NCI-H2107 treated with DMSO at 0.1 percent for 48 hours (cell line): ENCODE data around the gene OGG1.
"Not testable (repeated sequence)": the region's sequence is repeated elsewhere in the genome, so short reads cannot be mapped to it uniquely, and the experiment has no call there.

Experiments
- DNase-seq: peaks from one replicate; lab custom pipeline; 2025; ENCODE audit not compliant: unreplicated experiment; lab: John Stamatoyannopoulos, UW

OGG1 gene

DNA sequence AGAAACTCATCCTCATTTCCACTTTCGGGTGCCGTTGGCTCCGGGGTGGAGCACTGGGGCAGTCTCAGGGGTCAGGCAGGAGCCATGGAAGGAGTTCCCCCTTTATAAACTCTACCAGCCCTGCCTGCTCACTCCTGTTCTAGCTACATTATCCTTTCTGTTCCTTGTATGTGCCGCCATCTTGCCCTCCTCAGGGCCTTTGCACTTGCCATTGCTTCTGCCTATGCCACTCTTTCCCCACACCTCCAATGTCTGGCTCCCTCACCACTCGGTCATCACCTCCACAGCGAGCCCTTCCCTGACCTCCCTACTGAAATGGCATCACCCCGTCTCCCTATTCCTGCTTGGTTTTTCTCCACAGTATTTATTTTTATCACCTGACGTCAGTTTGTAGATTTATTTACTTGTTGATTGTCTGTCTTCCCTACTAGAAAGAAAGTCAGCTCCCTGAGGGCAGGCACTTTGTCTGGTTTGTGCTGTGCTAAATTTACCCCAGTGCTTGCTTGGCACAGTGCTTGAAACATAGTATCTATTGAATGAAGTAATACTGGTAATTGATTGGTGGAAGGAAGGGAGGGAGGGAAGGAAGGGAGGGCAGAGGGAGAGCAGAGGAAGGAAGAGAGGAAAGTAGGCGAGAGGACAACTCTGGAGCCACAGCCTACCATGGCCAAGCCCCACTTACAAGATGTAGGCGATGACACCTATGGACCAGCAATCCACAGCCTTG is 11.2 kb downstream of the OGG1 start:
- DNase-seq = no peak

DNA sequence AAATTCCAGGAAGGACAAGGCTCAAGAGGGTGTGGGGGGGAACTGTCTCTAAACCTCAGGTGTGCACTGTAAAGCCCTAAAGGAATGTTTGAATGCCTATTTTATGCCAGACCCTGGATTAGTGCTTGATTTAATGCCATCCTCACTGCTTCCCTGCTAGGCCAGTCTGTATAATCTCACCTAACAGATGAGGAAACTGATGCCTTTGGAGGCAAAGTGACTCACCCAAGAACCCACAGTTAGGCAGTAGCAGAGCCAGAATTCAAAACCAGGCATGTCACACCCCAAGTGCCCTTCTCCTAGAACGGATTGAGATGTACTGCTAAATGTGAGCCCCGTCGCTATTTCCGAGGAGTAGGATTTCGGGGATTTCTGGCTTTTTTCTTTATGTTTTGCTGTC is 12.2 kb downstream of the OGG1 start:
- no peak for DNase-seq

DNA sequence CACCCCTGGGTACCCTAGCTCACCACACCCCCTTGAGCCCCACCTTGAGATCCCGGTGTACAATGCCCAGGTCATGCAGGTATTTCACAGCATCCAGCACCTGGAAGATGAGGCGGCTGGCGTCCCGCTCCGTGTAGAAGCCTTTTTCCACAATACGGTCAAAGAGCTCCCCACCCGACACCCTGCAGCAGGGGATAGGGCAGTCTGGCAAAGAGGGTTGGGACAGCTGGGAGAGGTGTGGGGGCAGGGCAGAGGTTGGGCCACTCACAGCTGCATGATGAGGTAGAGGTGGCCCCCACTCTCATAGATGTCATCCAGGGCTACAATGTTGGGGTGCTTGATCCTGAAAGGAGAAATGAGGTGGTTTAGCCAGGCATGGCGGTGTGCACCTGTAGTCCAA is 13.1 kb downstream of the OGG1 start:
- DNase-seq = no peak

DNA sequence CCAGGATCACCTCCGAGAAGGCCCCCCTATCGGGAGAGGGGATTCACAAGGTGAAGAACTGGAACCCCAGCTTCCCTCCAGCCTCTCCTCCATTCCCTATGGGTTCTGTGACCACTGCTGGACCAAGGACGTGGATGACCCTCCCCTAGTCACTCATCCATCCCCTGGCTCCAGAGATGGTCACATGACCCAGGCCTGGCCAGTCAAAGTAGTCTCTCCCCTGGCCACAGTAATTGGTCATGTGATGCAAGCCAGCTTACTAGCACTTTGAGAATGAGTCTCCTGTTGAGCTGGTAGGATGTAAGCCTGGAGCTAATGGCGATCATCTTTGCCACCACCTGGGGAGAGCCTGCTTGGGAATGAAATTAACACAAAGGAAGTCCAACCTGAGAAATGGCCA is 16.1 kb downstream of the OGG1 start:
- DNase-seq = no peak

DNA sequence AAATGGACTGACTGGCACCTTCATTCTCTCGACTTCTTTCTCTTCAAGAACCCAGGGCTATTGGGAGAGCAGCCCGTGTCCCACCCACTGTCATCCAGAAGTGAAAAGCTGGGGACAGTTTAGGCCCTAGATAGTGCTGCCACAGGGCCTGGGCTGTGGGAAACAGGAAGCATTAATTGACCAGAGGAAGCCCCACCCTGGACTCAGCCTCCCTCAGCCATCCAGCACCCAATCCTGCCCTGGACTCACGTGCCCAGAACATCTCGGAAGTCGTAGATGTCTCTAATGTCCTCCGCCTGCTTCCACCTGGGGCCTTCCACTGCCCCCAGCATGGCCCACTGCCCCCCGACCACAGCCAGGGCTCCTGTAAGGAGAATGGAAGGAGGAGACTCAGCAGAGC is 17.7 kb downstream of the OGG1 start:
- no peak for DNase-seq

DNA sequence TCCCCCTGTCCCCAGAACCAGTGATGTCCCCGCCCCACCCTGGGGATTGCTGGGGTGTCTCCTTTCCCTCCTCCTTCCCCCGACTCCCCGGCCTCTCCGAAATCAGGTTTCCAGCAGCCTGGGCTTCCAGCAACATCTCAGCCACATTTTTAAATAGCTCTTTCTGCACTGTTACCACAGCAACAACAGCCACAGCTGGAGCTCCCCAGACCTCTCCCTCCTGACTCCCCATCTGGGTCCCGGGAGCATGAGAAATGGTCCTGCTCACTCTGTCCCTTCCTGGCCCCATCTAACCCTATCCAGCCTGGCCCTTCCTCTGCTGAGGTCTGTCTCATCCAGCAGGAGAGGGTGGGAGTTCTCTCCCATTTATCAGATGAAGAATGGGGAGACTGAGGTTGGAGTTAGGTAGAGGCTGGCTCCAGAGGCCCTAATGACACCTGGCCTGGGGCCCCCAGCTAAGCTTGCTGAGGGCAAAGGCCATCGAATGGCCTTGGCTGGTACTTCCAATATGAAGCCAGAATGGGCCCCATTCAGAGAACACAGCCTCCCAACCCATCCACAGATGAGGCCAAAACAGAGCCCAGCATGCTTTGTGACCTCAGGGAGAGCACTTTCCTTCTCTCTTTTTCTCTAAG is 18.5 kb downstream of the OGG1 start:
- DNase-seq = no peak

DNA sequence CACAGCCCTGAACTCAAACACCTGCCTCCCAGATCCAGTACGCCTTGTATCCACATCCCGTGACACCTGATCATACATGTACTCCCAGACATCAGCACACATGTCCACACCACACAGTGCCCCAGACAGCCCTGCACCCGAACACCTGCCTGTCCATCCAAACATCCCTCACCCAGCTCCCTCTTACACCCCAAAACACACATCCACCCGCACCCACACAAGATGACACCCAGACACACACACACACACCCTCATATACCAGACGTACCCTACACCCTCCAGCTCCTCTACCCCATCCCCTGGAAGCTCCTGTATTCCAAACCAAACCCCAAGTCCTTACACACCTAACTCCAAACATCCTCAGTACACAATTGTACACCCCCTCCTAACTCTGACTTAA is 19.3 kb downstream of the OGG1 start:
- DNase-seq = no peak

DNA sequence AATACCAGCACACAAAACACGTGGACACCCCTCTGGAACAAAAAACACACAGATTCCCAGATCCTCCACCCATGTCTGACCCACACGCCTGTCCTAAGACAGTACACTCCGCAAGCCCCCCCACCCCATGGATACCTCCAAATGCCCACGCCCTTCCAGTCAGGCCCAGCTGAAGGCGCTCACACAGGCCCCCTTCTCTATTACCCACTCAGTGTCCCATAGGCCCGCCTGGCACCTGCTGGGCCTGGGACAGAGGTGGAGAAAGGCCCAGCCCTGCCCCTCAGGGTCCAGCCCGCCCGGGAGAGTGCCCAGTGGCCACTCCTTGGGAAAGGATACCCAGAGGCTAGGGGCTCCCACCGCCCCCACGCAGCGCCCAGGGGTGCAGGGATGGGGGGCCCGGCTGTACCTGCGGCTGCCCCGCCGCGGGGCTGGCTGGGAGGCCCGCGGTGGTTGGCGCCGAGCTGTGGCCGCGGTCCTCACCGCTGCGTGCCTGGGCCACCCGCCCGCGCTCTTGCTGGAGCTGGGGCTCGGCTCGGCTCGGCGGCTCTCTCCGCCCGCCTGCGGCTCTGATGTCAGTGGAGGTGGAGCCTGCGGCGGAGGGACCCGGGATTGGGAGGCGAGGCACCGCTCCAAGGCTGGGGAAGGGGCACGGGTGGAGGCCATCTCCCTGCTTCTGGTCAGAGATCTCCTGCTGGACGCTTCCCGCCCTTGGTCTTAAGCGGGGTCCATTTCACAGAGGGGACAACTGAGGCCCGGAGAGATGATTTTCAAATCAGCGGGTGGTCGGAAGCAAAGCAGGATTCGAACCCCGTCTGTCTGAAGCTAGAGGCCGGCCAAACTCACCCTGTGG is 19.9 kb downstream of the OGG1 start, which contains the start of gene CAMK1:
Gene CAMK1, minus strand, starts transcription at position 522 of the 850 bp plus-strand sequence. CDS start 2,198 bp downstream, outside the sequence.
- DNase-seq = peak; percentile 4

DNA sequence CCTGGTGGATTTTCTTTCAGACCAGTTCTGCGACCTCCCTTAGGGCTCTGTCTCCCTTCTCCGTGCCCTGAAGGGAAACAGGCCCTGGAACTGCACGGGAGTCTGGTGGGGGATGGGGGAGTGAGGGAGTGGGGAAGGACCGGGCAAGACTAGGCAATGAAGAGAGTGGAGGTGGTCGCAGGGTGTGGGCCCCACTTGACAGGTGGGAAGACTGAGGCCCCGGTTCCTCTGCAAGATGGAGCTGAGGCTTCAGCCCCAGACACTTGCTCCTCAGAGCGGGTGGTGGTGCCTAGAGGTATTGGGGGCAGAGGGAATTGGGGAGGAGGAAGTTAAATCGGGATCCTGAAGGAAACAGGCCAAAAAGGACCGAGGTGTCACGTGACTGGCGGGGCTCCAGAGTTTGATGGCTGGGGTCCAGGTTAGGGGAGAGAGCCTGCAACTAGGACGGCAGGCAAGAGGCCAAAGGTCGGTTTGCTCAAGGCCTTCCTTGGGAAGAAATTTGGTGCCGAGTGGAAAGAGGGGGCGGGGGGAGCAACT is 20.6 kb downstream of the OGG1 start:
- DNase-seq = no peak

DNA sequence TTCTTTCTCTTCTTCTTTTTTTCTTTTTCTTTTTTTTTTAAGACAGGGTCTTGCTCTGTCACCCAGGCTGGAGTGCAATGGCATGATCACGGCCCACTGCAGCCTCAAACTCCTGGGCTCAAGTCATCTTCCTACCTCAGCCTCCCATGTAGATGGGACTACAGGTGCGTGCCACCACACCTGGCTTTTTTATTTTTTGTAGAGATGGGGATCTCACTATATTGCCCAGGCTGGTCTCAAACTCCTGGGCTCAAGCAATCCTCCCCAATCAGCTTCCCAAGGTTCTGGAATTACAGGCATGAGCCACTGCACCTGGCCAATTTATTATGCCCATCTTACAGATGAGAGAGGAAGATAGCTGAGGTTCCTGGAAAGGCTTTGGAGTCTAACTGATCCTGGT is 21.3 kb downstream of the OGG1 start:
- not testable (repeated sequence) for DNase-seq

DNA sequence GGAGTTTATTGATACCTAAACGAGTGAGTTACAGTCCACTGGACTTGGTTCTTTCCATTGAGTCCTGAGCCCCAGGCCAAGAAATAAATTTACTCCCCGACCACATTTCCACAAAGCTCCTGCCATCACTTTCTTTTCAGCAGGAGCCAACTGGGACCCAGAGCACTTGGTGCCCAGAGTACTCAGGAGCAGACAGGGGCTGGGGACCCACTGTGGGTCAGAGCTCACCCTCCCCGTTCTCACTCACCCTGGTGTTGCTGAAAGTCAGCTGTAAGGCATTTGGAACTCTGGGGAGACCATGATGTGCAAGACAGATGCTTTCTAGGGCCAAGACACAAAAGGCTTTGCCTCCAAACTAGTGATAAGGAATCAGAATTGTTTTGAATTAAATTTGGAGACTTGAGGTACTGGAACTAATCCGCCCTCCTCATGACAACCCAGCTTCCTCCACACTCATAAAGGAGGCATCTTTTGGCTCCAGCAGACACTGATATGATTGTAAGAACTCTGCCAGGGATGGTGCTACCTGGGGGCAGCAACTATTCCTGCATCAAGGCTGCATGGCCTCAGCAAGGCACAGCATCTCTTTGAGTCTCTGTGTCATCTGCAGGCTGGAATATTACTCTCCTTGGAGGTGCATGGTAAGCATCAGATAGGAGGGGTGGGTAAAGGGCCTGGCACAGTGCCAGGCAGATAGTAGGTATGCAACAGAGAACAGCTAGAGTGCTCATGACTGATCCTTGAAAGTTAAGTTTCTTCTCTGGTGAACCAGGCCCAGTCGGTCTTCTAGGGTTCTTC is 27.3 kb downstream of the OGG1 start:
- no peak for DNase-seq

DNA sequence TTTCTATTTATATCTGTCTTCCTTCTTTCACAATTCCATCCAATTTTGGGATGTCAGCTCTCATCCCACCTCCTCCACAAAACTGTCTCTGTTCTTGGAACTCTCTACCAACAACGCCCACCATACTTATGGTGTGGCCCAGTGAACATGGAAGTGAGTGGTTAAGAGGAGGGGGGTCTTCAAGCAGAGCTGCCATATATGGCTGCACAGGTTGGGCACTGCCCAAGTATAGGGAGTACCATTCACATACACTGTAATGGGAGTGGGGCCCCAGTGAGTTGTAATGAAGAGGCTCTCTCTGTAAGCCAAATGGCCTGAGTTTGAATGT is 27.9 kb downstream of the OGG1 start:
- no peak for DNase-seq

DNA sequence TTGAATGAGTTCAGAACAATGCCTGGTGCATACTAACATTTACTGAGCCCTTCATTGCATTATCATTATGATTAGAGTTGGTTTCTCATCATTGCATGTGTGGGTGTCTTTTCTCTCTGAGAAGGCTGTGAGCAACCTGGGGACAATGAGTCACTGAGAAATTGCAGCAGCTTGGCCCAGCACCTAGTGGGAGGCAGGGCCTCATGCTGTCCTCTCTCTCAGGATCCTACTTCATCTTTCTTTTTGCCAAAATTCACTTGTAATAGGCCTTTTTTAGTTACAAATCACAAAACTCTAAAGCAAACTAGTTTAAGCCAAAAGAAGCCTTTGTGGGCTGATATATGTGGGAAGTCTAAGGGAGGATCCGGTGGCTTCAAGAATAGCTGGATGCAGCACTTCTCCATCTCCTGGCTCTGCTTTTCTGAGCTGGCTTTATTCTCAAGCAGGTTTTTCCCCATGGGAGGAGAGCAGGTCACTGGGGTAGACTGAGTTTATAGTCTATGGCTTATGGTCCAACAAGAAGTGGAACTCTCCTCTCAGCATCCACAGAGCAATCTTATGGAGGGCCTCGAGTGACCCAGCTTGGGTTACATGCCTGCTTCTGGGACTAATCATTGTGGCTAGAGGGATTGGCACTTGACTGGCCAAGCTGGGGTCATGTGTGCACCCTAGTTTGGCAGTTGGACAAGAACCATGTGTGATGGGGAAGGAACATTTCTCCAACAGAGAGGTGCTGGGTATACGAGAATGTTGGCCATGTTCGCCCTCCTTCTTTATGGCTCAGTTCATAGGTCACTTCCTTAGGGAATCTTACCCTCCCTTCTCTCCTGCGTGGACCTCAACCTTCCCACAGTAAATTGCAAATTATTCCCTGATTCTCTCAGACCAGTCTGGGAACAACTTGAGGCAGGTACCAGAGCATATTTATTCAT is 28.7 kb downstream of the OGG1 start:
- no peak for DNase-seq

DNA sequence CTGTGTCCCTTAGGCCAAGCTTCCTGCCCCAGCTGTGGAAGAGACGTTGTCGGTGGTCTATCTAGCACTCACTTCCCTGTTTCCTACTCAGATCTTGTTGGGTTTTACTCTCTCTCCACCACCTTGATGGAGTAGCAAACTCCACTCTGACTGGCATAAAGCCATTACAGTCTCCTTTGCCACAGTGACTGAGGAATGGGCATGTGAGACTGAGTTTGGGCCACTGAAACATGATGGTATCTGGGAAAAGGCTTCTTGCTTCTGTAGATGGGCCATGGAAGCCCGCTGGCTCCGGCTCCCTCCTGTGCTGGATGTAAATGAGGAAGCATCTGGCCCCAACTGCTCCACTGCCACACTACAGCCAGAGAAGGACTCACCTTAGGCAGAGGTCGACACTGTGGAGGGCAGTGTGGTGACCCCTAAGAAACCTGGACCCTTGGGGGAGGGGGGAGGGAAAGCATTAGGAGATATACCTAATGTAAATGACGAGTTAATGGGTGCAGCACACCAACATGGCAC is 29.4 kb downstream of the OGG1 start:
- DNase-seq = no peak

DNA sequence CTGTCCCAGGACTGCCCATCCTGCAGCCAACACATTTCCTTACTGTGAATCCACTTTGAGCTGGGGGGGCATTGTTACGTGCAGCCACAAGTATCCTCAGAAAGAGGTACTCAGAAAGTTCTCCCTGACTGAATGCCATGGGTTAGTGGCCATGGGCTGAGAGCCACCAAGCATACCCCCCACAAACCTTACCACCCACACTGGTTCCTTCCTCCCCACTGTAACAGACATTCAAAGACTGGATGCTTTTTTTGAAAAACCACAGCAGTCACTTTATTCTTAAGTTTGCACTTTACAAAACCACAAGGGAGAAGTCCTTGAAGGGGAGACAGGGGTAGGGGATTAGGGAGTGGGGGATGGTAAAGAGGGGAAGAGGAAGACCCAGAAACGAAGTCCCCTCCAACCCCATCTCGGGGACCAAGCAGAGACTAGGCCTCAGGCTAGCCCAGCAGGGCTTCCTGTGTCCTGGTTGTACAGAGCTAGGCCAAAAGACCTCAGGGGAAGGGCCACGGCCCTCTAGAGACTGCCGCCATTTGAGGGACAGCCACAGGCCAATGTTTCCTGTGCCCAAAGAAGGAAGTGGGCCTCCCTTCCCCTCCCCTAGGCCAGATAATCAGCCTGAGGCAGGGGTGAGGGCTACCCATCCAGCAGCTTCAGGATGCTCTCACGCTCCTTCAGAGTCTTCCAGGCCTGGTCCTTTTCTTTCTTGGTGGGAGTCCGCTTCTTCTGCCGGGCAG is 30.1 kb downstream of the OGG1 start:
- DNase-seq = no peak

DNA sequence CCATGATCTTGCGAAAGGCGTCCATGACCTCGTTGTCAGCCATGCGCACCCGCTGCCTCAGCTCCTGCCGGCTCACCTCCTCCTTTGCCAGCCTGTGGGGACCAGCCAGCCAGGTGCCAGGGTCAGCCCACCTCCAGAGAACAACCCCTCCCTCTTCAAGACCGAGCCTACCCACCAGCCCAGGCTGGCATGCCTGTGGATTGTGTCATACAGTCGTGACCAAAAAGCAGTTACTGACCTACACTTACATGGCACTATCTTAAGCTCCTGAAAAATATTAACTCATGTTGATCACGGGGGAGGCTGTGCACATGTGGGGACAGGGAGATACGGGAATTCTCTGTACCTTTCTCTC is 30.7 kb downstream of the OGG1 start:
- no peak for DNase-seq

DNA sequence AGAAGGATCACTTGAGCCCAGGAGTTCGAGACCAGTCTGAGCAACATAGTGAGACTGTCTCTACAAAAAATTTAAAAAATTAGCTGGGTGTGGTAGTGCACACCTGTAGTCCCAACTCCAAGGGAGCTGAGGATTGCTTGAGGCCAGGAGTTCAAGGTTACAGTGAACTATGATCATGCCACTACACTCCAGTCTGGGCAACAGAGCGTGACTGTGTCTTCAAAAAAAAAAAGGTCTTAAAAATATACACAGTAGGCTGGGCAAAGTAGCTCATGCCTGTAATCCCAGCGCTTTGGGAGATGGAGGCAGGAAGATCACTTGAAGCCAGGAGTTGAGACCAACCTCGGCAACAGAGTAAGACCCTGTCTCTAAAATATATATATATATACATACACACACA is 31.2 kb downstream of the OGG1 start:
- no peak for DNase-seq

DNA sequence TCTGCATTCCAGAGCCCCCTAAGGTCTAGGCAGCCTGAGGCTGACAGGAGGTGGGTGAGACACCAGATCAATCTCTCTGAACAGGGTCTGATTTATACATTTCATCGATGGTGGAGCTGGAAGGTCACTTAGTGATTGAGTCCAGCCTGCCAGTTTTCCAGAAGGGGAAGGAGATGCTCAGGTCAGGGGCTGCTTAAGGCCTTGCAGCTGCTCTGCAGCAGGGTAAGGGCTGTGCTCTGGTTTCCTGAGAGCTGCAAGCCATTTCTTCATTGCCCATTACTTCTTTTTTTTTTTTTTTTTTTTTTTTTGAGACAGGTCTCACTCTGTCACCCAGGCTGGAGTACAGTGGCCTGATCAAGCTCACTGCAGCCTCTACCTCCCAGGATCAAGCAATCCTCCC is 31.8 kb downstream of the OGG1 start:
- no peak for DNase-seq

DNA sequence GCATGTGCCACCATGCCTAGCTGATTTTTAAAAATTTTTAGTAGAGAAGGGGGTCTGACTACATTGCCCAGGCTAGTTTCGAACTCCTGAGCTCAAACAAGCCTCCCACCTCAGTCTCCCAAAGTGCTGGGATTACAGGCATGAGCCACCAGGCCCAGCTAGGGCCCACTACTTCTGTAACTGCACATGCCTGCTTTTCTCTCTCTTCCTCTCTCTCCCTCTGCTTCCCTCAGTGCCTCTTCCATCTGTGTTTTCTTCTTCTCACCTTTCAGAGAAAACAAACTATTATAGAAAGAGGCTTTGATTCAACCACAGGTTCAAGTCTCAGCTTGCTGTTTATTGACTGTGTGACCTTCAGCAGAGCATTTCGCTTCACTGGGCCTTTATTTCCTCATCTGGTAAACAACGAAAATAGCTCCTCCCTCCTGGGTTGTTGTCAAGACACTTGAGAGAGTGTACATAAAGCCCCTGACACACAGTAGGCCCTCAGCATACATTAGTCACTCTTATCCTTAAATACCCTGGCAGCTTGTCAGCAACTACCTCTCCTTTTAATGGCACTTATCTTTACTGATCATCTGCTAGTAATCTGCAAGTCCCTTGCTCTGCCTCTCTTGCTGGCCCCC is 32.3 kb downstream of the OGG1 start:
- peak; percentile 48 for DNase-seq
